HS-27A (cell line): ENCODE measurements around the gene TCF7.

ENCODE experiments used
- DNase-seq: peaks from one replicate; pipeline ENCODE4 v3.0.0-alpha.2; 2012; ENCODE audit warnings: low read depth, missing footprints

TCF7 gene

DNA sequence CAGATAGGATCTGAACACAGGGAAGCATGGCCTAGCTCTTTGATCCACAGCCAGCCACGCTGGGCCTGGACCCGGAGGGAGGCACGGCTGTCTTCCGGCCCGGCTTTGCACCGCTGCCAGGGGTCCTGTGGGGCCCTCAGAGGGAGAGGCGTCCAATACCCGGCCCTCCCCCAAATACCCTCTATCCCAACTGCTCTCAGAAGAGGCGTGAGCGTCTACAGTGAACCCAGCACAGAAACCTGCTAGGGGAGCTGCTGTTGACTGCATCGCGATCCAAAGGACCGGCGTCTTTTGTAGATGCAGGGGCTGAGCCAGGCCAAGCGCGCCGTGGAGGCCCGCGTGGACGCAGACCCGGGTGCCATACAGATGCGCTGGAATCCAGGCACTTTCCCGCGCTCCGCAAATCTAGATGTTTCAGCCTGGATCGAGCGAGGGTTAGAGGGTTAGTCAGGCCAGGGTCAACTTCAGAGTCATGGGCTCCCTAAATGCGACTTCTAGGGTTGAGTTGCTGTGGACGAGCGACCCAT lies 1.1 kb upstream of the TCF7 start:
- no peak for DNase-seq

DNA sequence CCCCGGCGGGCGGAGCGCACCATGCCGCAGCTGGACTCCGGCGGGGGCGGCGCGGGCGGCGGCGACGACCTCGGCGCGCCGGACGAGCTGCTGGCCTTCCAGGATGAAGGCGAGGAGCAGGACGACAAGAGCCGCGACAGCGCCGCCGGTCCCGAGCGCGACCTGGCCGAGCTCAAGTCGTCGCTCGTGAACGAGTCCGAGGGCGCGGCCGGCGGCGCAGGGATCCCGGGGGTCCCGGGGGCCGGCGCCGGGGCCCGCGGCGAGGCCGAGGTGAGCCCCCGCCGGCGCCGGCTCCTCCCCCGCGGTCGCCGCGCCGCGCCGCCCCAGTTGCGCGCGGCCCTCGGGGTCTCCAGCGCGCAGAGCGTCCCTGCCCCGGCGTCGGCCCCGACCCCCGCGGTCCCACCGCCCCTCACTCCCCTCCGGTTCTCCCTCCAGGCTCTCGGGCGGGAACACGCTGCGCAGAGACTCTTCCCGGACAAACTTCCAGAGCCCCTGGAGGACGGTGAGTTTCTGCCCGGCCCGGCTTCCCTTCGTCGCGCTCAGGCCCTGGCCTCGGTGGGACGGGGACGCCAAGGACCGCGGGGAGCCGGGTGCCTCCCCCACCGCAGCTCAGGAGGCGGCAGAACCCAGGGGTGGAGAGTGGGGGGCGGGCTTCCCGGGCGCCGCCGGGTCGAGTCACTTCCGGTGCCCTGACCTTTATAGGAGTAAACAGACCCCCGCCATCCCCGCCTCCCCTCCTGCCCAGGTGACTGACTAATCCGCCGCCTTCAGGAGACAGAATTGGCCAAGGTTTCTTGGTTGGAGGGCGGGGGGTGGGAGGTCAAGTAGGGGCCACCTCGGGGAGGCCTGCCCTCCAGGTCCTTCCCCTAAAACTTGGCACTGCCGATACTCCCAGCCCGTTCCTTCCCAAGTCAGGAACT lies 665 bp downstream of the TCF7 start:
- DNase-seq: no peak

DNA sequence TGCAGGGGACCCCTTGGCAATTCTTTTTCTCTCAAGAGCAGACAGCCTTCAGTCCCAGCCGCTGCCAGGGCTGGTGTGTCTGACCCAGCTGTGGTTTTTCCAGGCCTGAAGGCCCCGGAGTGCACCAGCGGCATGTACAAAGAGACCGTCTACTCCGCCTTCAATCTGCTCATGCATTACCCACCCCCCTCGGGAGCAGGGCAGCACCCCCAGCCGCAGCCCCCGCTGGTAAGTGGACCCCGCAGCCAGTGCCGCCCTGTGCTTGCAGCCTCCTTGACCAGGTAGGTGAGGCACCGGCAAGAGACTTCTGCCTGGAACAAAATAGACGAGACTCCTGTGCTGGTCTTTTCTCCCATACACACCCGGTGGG lies 1.3 kb downstream of the TCF7 start:
- DNase-seq: no peak

- DNase-seq: no peak
These were observed 1.8 kb downstream of the TCF7 start for GRCh38 chr5:134116286-134116685.

- no peak for DNase-seq
These were observed 2.6 kb downstream of the TCF7 start for GRCh38 chr5:134116789-134117761.

- DNase-seq: no peak
These were observed 3.8 kb downstream of the TCF7 start for GRCh38 chr5:134118212-134118835.

DNA sequence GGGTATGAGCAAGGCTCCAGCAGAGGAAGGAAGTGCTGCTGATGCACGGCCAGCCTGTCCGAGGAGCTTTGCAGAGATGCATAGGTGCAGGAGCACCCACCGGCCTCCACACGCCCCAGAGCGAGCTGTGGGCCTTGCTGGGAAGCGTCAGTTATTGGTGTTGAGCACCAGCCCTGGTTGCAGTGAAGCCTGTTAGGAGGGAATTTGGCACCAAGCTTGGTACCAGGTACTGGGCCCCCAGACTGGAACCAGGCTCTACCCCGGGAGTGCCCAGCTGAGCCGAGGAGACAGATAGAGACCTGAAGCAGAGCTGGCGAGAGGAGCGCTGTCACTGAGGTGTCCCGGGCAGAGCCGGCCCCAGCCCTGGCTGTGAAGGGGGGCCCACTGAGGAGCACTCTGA lies 5.2 kb downstream of the TCF7 start:
- no peak for DNase-seq

- DNase-seq: no peak
These were observed 6.1 kb downstream of the TCF7 start for GRCh38 chr5:134120386-134121138.

DNA sequence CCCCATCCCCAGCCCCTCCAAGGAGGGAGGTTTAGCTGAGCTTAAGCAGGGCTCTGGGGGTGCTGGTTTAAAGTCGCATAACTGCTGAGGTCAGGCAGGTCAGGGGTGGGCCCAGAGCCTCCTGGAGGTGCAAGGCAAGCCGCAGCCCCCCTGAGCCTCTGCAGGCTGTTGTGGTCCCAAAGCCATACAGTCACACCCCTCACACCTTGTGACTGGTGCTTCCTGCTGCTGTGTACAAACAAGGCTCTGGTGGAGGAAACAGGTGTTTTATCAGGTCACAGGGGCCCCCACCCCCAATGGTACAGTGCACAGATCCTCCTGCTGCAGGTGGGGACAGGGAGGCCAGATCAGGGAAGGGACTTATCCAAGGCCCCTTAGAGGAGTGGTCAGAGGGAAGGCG lies 8.0 kb downstream of the TCF7 start:
- DNase-seq: no peak

- no peak for DNase-seq
These were observed 8.9 kb downstream of the TCF7 start for GRCh38 chr5:134123360-134123759.

DNA sequence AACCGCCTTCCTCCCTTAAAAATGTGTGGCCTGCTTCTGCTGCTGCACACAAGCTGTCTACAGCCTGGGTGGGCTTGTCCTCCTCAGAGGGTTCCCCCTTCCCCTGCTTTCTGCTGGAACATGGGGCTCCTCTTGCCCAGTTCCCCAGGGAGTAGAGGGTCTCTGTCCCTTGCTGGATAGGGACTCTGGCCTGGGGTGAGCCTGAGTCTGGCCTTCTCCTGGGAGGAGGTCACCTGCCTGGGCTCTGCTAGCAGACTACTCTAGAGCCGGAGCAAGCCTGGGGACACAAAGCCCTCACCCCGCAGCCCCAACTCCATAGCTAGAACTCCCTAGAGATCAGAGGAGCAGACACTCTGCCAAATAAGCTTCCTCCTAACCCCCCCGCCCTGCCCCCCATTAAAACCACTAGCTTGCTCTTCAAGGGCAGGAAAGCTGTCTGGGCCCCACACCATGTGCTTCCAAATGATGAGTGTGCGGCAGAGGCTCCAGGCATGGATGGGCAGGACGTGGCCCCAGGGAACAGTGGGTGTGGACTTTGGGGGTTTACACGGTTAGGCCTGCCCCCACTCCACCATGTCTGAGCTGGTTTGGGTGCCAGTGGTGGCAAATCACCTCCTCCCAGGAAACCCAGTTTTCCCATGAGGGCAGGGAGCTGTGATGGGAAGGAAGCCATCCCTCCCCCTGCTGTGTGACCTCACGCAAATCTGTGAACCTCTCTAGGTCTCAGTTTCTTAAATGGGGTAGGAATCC lies 10.0 kb downstream of the TCF7 start:
- no peak for DNase-seq

DNA sequence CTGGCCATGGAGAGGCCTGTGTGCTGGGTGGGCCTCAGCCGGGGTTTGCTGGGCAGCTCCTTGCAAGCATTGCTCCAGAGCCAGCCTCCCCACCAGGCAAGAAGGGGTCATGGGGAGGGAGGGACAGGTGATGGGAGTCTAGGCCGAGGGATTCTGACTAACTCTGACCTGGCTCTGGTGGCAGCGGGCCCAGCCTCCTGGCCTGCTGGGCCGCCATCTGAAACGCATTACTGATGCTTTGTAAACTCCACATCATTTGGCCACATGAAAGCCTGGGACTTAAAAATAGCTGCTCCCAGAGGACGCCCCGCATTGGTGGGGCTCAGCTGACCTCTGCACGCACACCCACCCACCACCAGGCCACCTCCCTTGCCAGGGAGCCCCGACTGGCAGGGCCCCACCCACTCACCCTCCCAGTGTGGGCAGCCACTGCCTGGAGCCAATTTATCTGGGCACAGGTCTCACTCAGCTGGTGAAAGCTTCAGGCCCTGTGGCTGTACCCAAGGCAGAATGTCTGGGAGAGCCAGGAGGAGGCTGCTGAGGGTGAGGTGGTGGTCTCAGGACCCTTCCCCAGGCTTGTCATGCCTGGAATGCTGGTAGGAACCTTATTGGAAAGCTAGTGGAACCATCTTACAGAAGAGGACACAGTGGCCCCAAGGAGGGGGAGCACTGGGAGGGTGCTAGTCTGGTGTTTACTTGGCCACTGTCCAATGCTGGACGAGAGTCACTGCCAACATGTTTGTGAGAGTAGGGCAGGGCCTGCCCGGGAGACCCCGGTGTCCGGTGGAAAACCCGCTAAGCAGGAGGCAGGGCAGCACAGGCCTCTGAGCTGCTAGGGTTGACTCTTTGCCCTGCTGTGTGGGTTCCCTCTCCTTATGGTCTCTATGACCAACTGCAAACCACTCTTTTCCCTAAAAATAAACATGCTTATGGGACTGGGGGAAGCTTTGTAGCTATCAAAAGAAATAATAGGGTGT lies 10.8 kb downstream of the TCF7 start:
- DNase-seq: no peak

DNA sequence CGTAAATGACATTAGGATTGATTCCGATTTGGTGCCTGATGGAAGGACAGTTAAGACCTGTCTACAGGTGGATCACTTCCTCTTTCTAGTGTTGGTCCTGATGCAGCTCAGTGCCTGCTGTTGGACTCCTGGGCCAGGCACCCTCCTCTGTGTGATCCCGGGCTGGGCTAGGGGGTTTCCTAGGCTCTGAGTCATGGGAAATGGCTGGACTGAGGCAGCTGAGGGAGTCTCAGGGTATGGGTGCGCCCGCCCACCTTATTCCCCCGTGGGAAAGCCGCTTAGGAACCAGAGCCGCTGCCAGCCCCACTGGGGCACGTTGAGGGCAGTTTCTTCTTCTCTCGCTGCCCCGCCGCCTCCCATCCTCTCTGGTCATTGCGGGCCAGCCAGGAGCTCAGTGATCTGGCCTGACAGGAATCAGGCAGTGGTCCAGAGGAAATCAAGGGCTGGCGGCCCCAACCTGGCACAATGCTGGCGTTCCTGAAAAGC lies 12.9 kb downstream of the TCF7 start:
- DNase-seq: no peak

- no peak for DNase-seq
These were observed 13.6 kb downstream of the TCF7 start for GRCh38 chr5:134127988-134128647.

- DNase-seq: no peak
These were observed 14.1 kb downstream of the TCF7 start for GRCh38 chr5:134128648-134128995.

DNA sequence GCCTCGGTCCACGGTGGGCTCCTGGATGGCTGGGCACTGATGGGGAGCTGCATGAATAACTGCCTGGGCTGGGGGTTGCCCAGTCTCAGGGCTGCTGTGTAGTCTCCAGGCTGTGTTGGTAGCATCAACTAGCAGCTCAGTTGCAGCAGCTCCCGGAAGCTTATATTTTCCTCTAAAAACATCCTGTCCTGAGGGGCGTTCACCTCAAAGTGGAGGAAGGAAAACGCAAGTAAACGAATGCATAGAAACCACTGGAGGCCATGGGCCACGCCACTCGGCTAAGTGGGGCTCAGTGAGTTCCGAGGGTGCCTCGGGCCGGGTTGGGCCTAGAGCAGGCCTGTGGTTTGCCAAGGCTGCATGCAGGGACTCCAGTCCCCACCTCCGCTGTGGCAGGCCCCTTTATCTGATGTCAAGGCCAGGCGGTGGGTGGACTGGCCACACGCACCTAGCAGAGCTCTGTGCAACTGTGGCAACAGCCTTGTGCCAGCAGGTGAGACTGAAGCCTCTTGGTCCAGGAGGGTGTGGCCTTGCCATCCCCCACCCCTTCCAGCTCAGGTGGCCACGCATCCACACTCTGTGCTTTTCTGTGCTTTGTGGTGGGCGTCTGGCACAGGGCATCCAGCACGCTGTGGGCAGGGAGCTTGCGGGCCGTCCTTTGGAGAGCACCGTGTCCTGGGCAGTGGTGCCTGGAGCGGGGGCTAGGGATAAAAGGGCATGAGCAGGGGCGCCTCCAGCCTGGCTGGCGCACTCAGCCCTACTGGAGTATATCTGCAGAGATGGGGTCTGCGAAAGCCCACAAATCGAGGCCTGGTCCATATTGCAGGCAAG lies 15.1 kb downstream of the TCF7 start:
- no peak for DNase-seq

- no peak for DNase-seq
These were observed 15.9 kb downstream of the TCF7 start for GRCh38 chr5:134130239-134130945.
